Suprapubic skin (tissue), 3 donors: ENCODE measurements around the gene SLC2A9.

Experiments used
- CTCF ChIP-seq, 2 donors: fragments of 200-600 bp in 1 of 2; fragments of 450-650 bp in 1 of 2; sonication (generic) in 1 of 2; IDR thresholded peaks; one replicate each; pipeline ENCODE4 v1.5.1; 2016 to 2019; ENCODE audit warnings: antibody characterized with exemption in 2 of 2, mild to moderate bottlenecking in 1 of 2, moderate library complexity in 1 of 2
- EP300 ChIP-seq: sonication (generic); formaldehyde crosslinking; IDR thresholded peaks from one replicate; pipeline ENCODE4 v1.6.1; 2017; ENCODE audit warnings: antibody characterized with exemption

DNA sequence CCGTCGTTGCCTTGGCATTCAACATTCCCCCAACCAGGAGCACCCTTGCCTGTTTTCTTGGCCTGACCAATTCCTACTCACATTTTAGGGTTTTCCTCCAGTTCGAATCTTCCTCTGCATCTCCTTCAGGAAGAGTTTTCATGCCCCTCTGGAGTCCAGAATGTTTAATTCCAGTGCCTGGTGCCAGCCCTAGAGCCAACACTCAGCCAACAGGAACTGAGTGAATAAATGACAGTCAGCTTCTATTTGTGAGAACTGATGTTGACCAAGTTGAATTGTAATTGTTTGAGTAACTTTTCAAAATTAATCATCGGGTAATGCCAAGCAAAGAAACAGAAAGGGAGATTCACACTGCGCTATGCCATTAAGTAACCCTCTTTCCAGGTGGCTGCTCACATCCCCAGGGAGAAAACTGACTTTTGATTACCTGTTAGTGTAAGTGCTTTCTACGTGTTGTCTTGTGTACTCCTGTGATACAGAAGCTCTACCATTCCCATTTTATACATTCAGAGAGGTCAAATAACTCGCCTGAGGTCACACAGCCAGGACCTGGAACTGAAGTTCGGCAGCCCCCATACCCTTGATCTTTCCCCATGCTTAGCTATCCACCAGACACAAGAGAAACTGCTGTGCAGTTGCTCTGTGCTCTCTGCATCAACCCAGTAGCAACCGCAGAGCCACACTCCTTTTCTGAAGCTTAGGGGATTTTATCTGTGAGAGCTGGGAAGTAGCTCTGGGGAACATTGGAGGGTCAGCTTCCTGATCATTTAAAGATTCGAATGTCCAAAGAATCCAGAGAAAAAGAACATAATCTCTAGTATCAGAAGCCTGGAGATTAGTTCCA is 19.0 kb upstream of the SLC2A9 start:
- TF ChIP-seq CTCF (IDR thresholded peaks at IDR 0.05) = no peak
- no peak for TF ChIP-seq EP300
